Mesenchymal stem cell (in vitro differentiated cells and primary cell): ENCODE data around the gene TP53INP2. TPM values are rescaled to one million over a fixed set of nuclear protein-coding genes. Genes with fewer than 3 reads are reported as not detected.

ENCODE experiments used
- small RNA-seq: library from polyadenylated mRNA; stranded (forward); fragments of <200 nt; extraction: miRNeasy Mini kit (QIAGEN cat#:217004); gene quantifications from one replicate; pipeline ENCODE3, GENCODE V24; 2013; ENCODE audit warnings: low read depth

Gene TP53INP2

Small RNA genes within 50 kb of the gene (small RNA-seq; reads per million reads assigned to genes)
- not detected for gene AL118520.1
